Mucosa of stomach (tissue), 1 donor: ENCODE results near the gene FAM53B.

Source experiments
- H3K27me3 ChIP-seq: one replicate; pipeline ENCODE4 v1.7.0; 2013; ENCODE audit warnings: mild to moderate bottlenecking, low read length; ENCODE audit not compliant: control insufficient read depth, insufficient read depth
- H3K36me3 ChIP-seq: one replicate; pipeline ENCODE4 v1.7.0; 2013; ENCODE audit warnings: low read length; ENCODE audit not compliant: control insufficient read depth, insufficient read depth
- H3K4me1 ChIP-seq: one replicate; pipeline ENCODE4 v1.7.0; 2013; ENCODE audit warnings: mild to moderate bottlenecking, low read length; ENCODE audit not compliant: control insufficient read depth, insufficient read depth
- H3K4me3 ChIP-seq: one replicate; pipeline ENCODE4 v1.7.0; 2013; ENCODE audit warnings: low read length
- H3K9ac ChIP-seq: one replicate; pipeline ENCODE4 v1.7.0; 2013; ENCODE audit warnings: mild to moderate bottlenecking, low read length, moderate library complexity
- H3K9me3 ChIP-seq: one replicate; pipeline ENCODE4 v1.7.0; 2013; ENCODE audit warnings: mild to moderate bottlenecking, low read length, moderate library complexity; ENCODE audit not compliant: control insufficient read depth
- donor health status: Pancreatic carcinoma.

The FAM53B gene

GRCh38 chr10:124685261-124685660 lies 58.9 kb downstream of the FAM53B start:
- Histone ChIP-seq H3K27me3 (no peaks in the 10 kb centered on the region), H3K9ac (no peak overlapping the region), H3K4me3 (no peak overlapping the region), H3K36me3 (no peaks in the 10 kb centered on the region), H3K4me1 (peaks cover 28% of the 10 kb centered on the region), H3K9me3 (no peaks in the 10 kb centered on the region)

GRCh38 chr10:124683814-124684213 lies 60.4 kb downstream of the FAM53B start:
- Histone ChIP-seq H3K9ac (no peak overlapping the region), H3K4me3 (no peak overlapping the region), H3K4me1 (peaks cover 28% of the 10 kb centered on the region), H3K27me3 (no peaks in the 10 kb centered on the region), H3K9me3 (no peaks in the 10 kb centered on the region), H3K36me3 (no peaks in the 10 kb centered on the region)

GRCh38 chr10:124681626-124682552 lies 62.3 kb downstream of the FAM53B start:
- H3K4me1 ChIP-seq, result peaks cover 40% of the 10 kb centered on the region
- no peaks in the 10 kb centered on the region for H3K36me3 ChIP-seq
- no peaks in the 10 kb centered on the region for H3K9me3 ChIP-seq
- no peaks in the 10 kb centered on the region for H3K27me3 ChIP-seq
- no peak overlapping the region for H3K9ac ChIP-seq
- no peak overlapping the region for H3K4me3 ChIP-seq

GRCh38 chr10:124681091-124681490 lies 63.1 kb downstream of the FAM53B start:
- Histone ChIP-seq H3K4me3 (no peak overlapping the region), H3K36me3 (no peaks in the 10 kb centered on the region), H3K27me3 (no peaks in the 10 kb centered on the region), H3K4me1 (peaks cover 32% of the 10 kb centered on the region), H3K9me3 (no peaks in the 10 kb centered on the region), H3K9ac (no peak overlapping the region)

GRCh38 chr10:124680675-124681074 lies 63.5 kb downstream of the FAM53B start:
- H3K9ac ChIP-seq, result no peak overlapping the region
- no peaks in the 10 kb centered on the region for H3K36me3 ChIP-seq

GRCh38 chr10:124679401-124679800 lies 64.8 kb downstream of the FAM53B start:
- Histone ChIP-seq H3K4me3 (no peak overlapping the region), H3K36me3 (no peaks in the 10 kb centered on the region)

More at GRCh38 chr10:124680675-124681074, 63.5 kb downstream of the FAM53B start:
- Histone ChIP-seq H3K9me3 (no peaks in the 10 kb centered on the region), H3K4me3 (no peak overlapping the region), H3K4me1 (peaks cover 32% of the 10 kb centered on the region), H3K27me3 (no peaks in the 10 kb centered on the region)

GRCh38 chr10:124678557-124679240 lies 65.5 kb downstream of the FAM53B start:
- no peaks in the 10 kb centered on the region for H3K36me3 ChIP-seq
- peaks cover 29% of the 10 kb centered on the region for H3K4me1 ChIP-seq
- no peak overlapping the region for H3K4me3 ChIP-seq
- H3K9ac ChIP-seq, result no peak overlapping the region
- H3K9me3 ChIP-seq, result no peaks in the 10 kb centered on the region
- H3K27me3 ChIP-seq, result no peaks in the 10 kb centered on the region

More at GRCh38 chr10:124679401-124679800, 64.8 kb downstream of the FAM53B start:
- no peaks in the 10 kb centered on the region for H3K9me3 ChIP-seq
- H3K27me3 ChIP-seq, result no peaks in the 10 kb centered on the region
- no peak overlapping the region for H3K9ac ChIP-seq
- peaks cover 32% of the 10 kb centered on the region for H3K4me1 ChIP-seq

- no peaks in the 10 kb centered on the region for H3K9me3 ChIP-seq
- H3K36me3 ChIP-seq, result no peaks in the 10 kb centered on the region
- no peak overlapping the region for H3K4me3 ChIP-seq
- H3K9ac ChIP-seq, result no peak overlapping the region
- no peaks in the 10 kb centered on the region for H3K27me3 ChIP-seq
- peaks cover 30% of the 10 kb centered on the region for H3K4me1 ChIP-seq
Measured at GRCh38 chr10:124677749-124678556, 66.2 kb downstream of the FAM53B start.

- no peak overlapping the region for H3K9ac ChIP-seq
Measured at GRCh38 chr10:124677293-124677699, 66.9 kb downstream of the FAM53B start.

GRCh38 chr10:124676416-124677062 lies 67.6 kb downstream of the FAM53B start:
- Histone ChIP-seq H3K27me3 (no peaks in the 10 kb centered on the region), H3K36me3 (no peaks in the 10 kb centered on the region), H3K4me1 (peaks cover 40% of the 10 kb centered on the region), H3K4me3 (no peak overlapping the region), H3K9ac (no peak overlapping the region), H3K9me3 (no peaks in the 10 kb centered on the region)

More at GRCh38 chr10:124677293-124677699, 66.9 kb downstream of the FAM53B start:
- Histone ChIP-seq H3K36me3 (no peaks in the 10 kb centered on the region), H3K27me3 (no peaks in the 10 kb centered on the region), H3K4me3 (no peak overlapping the region), H3K9me3 (no peaks in the 10 kb centered on the region), H3K4me1 (peaks cover 34% of the 10 kb centered on the region)

GRCh38 chr10:124675824-124676223 lies 68.4 kb downstream of the FAM53B start:
- Histone ChIP-seq H3K9ac (no peak overlapping the region), H3K27me3 (no peaks in the 10 kb centered on the region), H3K4me1 (peaks cover 45% of the 10 kb centered on the region), H3K36me3 (no peaks in the 10 kb centered on the region), H3K4me3 (no peak overlapping the region), H3K9me3 (no peaks in the 10 kb centered on the region)
